ENCODE results near the gene DHRS12.

DNA sequence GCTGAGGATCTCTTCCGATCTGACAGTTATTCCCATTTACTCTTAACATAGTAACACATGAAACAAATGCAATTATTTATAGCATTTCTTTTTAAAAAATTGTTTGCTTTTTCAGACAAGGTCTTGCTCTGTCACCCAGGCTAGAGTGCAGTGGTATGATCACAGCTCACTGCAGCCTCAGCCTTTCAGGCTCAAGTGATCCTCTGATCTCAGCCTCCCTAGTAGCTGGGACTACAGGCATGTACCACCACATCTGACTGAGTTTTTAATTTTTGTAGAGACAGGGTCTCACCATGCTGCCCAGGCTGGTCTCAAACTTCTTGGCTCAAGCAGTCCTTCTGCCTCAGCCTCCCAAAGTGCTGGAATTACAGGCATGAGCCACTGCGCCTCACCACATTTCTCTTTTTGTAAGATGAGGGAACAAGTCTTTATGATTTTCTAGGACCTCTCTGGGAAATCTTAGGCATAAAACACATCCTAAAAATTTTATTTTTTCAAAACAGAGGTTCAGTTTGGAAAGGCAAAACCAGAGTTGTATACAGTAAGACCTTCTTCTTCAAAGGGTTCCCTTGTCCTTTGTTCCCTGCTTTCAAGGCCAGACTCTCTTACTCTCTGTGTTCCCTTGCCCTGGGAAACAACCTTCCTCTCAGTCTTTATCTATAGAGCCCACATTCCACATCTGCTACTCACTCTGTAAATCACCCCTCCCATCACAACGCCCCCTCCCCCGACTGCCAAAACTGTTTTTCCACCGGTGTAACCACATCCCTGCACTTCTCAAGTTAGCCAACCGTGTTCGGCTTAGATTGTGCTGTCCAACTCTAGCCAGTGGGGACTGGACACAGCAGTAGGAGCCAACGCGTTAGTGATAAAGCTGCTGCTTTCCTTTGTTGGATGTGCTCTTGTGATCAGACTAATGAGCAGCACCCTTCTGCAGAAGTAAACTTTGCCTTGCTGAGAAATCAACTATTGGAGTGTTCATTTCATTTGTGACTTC is 56.2 kb downstream of the DHRS12 start:
- TF ChIP-seq, protein P1, sequence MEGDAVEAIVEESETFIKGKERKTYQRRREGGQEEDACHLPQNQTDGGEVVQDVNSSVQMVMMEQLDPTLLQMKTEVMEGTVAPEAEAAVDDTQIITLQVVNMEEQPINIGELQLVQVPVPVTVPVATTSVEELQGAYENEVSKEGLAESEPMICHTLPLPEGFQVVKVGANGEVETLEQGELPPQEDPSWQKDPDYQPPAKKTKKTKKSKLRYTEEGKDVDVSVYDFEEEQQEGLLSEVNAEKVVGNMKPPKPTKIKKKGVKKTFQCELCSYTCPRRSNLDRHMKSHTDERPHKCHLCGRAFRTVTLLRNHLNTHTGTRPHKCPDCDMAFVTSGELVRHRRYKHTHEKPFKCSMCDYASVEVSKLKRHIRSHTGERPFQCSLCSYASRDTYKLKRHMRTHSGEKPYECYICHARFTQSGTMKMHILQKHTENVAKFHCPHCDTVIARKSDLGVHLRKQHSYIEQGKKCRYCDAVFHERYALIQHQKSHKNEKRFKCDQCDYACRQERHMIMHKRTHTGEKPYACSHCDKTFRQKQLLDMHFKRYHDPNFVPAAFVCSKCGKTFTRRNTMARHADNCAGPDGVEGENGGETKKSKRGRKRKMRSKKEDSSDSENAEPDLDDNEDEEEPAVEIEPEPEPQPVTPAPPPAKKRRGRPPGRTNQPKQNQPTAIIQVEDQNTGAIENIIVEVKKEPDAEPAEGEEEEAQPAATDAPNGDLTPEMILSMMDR (IDR thresholded peaks at IDR 0.05), result no peak
- TF ChIP-seq POLR2A (IDR thresholded peaks at IDR 0.05), result no peak
